ENCODE data around the gene PPEF1.
"Not testable (repeated sequence)": the region's sequence is repeated elsewhere in the genome, so short reads cannot be mapped to it uniquely, and the experiment has no call there.

Gene PPEF1

DNA sequence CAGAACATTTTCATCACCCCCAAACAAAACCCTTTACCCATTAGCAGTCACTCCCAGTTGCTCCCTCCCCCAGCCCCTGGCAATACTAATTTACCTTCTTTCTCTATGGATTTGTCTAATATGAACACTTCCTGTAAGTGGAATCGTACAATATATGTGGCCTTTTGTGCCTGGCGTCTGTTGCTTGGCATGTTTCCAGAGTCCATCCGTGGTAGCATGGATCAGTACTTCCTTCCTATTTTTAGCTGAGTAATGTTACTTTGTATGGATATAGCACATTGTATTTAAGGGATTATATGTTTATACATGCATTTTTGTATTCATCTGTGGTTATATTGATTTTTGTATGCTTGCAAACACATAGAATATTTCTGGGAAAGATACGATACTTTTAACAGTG is 48.2 kb downstream of the PPEF1 start:
- TF ChIP-seq, protein P1, sequence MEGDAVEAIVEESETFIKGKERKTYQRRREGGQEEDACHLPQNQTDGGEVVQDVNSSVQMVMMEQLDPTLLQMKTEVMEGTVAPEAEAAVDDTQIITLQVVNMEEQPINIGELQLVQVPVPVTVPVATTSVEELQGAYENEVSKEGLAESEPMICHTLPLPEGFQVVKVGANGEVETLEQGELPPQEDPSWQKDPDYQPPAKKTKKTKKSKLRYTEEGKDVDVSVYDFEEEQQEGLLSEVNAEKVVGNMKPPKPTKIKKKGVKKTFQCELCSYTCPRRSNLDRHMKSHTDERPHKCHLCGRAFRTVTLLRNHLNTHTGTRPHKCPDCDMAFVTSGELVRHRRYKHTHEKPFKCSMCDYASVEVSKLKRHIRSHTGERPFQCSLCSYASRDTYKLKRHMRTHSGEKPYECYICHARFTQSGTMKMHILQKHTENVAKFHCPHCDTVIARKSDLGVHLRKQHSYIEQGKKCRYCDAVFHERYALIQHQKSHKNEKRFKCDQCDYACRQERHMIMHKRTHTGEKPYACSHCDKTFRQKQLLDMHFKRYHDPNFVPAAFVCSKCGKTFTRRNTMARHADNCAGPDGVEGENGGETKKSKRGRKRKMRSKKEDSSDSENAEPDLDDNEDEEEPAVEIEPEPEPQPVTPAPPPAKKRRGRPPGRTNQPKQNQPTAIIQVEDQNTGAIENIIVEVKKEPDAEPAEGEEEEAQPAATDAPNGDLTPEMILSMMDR (IDR thresholded peaks at IDR 0.05; ENCODE audit: control insufficient read depth, insufficient read depth, low read depth, low read length, missing control alignments) = no peak
- no peak overlapping the region for H3K4me3 ChIP-seq (ENCODE audit: control insufficient read depth, low read depth, low read length)
- DNase-seq (ENCODE audit: low read depth) = no peak

DNA sequence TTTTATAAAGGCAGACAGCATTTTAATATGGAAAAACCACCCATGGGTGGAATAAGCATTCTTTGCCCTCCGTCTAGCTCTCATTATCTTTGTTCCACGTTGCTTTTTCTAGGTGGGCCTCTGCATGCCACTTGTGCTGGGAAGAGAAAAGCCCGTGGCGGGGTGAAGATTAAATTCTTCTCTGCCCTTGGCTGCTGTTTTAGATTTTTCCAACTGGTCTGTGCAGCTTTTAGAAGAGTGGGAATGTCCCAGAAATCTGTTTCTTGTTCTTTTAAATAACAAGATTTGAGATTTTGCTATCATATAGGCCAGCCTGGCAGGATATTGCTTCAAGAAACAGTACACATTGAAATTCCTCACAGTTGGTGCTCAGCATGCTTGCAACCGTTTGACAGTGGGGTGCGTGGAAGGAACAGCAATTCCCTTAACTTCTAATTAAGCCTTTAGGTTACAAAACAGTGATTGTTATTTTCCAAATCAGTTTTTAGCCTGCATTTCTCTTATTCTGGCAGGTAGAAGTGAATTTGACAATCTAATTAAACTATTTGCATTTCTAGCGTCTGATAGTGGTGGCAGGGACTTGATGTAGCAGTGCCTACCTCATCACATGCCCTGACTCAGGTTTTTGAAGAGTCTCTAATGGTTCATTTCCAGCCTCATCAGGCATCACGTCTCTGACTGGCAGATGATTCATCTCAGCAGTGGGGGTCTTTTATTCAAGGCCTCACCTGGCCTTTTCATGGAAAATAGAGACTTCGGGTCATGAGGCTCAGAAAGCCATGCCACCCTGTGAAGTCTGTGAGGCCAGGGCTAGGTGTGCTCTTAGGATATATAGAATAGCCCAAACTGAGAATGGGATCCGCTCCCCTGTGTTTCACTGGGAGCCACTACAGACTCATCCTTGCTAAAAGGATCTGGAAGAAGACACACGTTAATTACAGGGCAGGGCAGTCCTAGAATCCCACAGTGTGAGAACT is 50.8 kb downstream of the PPEF1 start:
- DNase-seq (ENCODE audit: low read depth) = no peak
- no peak overlapping the region for H3K4me3 ChIP-seq (ENCODE audit: control insufficient read depth, low read depth, low read length)
- TF ChIP-seq, protein P1 (IDR thresholded peaks at IDR 0.05; ENCODE audit: control insufficient read depth, insufficient read depth, low read depth, low read length, missing control alignments) = no peak

DNA sequence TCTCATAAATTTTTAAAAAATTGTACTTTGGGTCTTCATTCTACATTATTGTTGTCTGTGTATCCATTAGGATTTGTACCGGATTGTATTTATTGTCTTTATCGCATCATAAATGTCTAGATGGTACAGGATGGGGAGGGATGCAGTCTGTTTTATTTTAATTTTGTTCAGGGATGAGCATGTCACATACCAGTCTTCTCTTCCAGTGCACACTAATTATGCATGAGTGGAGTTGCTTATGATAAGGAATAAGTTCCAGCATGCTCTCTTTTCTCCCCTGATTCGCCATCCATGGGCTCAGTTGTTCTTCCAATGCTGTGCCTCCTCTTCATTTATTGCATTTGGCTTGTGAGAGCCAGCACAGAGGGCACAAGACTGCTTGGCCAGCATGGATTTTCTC is 54.3 kb downstream of the PPEF1 start:
- TF ChIP-seq, protein P1 (IDR thresholded peaks at IDR 0.05; ENCODE audit: control insufficient read depth, insufficient read depth, low read depth, low read length, missing control alignments) = no peak
- DNase-seq (ENCODE audit: low read depth) = no peak
- no peak overlapping the region for H3K4me3 ChIP-seq (ENCODE audit: control insufficient read depth, low read depth, low read length)

DNA sequence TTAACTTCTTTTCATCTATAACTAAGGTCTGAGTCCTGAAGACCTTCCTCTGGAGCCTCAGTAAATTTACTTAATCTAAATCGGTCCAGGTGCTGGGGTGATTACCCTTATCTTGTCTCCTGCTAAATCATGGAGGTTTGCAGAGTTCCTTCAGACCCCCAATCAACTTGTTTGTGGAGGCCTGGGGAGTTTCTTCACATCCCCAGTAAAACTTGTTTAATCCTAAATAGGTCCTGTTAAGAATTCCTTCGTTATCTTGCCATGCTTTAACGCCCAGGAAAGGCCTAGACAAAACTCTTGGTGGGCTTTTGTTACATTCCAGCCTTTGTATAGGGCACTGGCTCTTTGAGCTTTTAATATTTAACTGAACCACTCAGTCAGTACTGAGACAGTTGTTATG is 55.7 kb downstream of the PPEF1 start:
- DNase-seq (ENCODE audit: low read depth) = not testable (repeated sequence)

DNA sequence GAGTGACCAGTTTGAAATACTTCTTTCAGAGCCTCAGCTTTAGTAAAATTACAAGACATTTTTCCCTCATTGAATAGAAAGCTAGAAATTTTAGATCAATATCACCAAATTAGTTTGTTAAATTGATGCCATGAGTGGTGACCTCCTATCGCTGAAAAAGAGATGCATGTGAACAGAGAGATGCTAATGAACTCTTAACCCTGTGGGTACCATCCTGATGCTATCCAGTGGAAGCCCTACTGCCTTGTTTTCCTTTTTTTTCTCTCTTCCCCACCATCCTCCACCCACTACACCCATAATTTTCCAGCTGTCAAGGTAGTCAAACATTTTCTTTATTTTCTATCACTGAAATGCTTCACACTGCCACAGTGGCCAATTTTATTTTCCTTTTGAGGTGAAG is 61.9 kb downstream of the PPEF1 start:
- DNase-seq (ENCODE audit: low read depth) = no peak
- H3K4me3 ChIP-seq (ENCODE audit: control insufficient read depth, low read depth, low read length) = no peak overlapping the region
- TF ChIP-seq, protein P1 (IDR thresholded peaks at IDR 0.05; ENCODE audit: control insufficient read depth, insufficient read depth, low read depth, low read length, missing control alignments) = no peak

More for the DNA sequence above, 55.7 kb downstream of the PPEF1 start:
- not testable (repeated sequence) for H3K4me3 ChIP-seq (ENCODE audit: control insufficient read depth, low read depth, low read length)

DNA sequence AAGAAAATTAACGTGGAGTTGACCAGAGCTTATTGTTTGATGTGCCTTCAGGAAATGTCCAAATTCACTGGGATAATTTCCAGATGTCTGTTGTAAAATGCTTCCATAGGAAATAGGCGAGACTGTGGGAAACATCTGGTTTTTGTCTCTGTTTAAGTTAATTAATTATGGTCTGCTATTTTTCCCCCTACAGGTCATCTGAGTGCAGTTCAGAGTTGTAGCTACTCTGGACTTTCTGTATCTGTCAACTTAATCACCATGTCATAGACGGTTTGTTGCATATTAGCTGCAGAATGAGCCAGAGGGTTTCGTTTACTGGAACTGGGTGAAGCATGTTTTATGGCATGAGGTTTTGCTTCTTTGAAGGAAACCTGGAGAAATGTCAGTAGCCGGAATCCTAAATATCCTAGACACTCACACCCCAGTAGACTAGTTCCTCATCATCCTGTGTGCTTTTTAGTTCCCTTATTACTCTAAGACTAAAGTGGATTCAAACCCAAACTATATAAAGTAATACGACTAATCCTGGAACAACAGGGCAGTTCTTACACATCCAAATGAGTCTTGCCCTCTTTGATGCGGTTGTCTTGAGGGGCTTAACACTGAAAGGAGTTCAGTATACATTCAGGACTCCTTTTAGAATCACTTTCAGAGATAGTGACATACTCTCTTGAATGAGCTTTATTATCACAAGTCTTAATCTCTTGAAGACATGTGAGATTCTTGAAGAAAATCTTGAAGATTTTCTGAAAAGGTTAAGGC is 62.5 kb downstream of the PPEF1 start:
- H3K4me3 ChIP-seq (ENCODE audit: control insufficient read depth, low read depth, low read length) = no peak overlapping the region
- DNase-seq (ENCODE audit: low read depth) = no peak
- TF ChIP-seq, protein P1 (IDR thresholded peaks at IDR 0.05; ENCODE audit: control insufficient read depth, insufficient read depth, low read depth, low read length, missing control alignments) = no peak

DNA sequence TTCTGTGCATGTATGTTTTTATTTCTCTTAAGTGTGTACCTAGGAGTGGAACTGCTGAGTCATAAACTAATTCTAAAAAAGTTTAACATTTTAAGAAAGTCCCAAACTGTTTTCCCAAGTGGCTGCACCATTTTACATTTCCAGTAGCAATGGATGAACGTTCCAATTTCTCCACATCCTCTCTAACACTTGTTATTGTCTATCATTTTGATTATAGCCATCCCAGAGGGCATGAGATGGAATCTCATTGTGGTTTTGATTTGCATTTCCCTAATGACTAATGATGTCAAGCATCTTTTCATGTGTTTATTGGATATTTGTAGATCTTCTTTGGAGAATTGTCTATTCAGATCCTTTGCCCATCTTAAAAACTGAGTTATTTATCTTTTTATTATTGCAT is 82.5 kb downstream of the PPEF1 start:
- no peak for DNase-seq (ENCODE audit: low read depth)
- H3K4me3 ChIP-seq (ENCODE audit: control insufficient read depth, low read depth, low read length) = no peak overlapping the region
- TF ChIP-seq, protein P1 (IDR thresholded peaks at IDR 0.05; ENCODE audit: control insufficient read depth, insufficient read depth, low read depth, low read length, missing control alignments) = no peak
